Measurements from ENCODE around the gene SH3D19.

Gene SH3D19

DNA sequence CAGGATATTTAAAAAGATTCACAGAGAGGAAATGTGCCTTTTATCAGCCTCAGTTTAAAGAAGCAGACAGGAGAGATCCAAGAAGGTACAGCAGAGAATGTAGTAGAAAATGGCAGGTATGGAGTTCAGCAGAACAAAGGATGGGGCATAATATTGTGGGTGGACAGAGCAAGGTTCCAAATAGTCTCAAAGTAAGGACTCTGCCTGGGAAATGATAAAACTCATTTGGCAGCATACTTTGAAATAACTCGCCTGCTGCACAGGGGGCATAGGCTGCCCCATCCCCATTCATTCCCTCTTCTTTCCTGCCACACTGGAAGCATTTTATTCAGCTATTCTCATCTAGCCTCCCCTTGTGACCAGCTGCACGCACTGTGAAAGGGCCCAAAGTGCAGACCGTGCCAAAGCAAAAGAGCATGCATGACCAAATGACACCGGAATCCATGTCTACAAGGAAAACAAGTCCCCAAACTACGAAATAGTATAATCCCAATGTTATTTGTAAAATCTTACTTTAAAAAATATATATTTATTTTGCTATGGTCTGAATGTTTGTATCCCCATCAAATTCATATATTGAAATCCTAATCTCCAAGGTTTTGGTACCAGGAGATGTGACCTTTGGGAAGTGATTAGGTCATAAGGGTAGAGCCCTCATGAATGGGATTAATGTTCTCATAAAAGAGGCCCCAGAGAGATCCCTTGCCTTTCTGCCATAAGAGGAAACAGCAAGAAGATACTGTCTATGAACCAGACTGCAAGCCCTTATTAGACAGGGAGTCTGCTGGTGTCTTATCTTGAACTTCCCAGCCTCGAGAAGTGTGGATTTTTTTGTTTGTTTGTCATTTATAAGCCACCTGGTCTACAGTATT is 125.8 kb downstream of the SH3D19 start:
- TF ChIP-seq SIN3A (IDR thresholded peaks at IDR 0.05; ENCODE audit: borderline replicate concordance, insufficient read depth, low read length): no peak
- TF ChIP-seq POLR2AphosphoS5 (IDR thresholded peaks at IDR 0.05; ENCODE audit: low read depth, low read length): no peak
- TF ChIP-seq, protein P1, sequence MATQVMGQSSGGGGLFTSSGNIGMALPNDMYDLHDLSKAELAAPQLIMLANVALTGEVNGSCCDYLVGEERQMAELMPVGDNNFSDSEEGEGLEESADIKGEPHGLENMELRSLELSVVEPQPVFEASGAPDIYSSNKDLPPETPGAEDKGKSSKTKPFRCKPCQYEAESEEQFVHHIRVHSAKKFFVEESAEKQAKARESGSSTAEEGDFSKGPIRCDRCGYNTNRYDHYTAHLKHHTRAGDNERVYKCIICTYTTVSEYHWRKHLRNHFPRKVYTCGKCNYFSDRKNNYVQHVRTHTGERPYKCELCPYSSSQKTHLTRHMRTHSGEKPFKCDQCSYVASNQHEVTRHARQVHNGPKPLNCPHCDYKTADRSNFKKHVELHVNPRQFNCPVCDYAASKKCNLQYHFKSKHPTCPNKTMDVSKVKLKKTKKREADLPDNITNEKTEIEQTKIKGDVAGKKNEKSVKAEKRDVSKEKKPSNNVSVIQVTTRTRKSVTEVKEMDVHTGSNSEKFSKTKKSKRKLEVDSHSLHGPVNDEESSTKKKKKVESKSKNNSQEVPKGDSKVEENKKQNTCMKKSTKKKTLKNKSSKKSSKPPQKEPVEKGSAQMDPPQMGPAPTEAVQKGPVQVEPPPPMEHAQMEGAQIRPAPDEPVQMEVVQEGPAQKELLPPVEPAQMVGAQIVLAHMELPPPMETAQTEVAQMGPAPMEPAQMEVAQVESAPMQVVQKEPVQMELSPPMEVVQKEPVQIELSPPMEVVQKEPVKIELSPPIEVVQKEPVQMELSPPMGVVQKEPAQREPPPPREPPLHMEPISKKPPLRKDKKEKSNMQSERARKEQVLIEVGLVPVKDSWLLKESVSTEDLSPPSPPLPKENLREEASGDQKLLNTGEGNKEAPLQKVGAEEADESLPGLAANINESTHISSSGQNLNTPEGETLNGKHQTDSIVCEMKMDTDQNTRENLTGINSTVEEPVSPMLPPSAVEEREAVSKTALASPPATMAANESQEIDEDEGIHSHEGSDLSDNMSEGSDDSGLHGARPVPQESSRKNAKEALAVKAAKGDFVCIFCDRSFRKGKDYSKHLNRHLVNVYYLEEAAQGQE (IDR thresholded peaks at IDR 0.05; ENCODE audit: insufficient read depth in 1 of 2, low read depth in 2 of 2, low read length in 2 of 2): no peak
- no peak for TF ChIP-seq FOXP2 (optimal IDR thresholded peaks at IDR 0.05; ENCODE audit: borderline replicate concordance, extremely low read depth, extremely low read length, insufficient read depth)
- no peak for TF ChIP-seq TAF1 (IDR thresholded peaks at IDR 0.05; ENCODE audit: borderline replicate concordance, insufficient read depth, low read length)

DNA sequence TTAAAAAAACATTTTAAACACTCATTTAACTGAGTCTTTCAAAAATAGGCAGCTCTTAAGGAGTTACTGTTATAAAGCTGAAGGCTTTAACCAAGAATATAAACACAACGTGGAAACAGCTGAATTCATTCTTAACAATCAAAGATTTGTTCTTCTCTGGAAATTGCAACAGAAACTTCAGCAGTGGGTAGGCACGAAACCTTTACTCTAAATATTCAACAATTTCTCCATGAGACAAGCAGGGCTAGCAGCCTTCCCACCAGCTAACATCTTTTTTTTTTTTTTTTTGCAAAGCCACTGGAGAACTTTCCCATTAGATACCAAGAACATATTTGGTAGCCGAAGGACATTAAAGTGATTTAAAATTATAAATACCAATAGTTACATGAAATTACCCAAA is 126.7 kb downstream of the SH3D19 start:
- TF ChIP-seq TAF1 (IDR thresholded peaks at IDR 0.05; ENCODE audit: borderline replicate concordance, insufficient read depth, low read length) (no peak), POLR2AphosphoS5 (IDR thresholded peaks at IDR 0.05; ENCODE audit: low read depth, low read length) (no peak), FOXP2 (optimal IDR thresholded peaks at IDR 0.05; ENCODE audit: borderline replicate concordance, extremely low read depth, extremely low read length, insufficient read depth) (no peak)
- TF ChIP-seq, protein P1 (IDR thresholded peaks at IDR 0.05; ENCODE audit: insufficient read depth in 1 of 2, low read depth in 2 of 2, low read length in 2 of 2): no peak

DNA sequence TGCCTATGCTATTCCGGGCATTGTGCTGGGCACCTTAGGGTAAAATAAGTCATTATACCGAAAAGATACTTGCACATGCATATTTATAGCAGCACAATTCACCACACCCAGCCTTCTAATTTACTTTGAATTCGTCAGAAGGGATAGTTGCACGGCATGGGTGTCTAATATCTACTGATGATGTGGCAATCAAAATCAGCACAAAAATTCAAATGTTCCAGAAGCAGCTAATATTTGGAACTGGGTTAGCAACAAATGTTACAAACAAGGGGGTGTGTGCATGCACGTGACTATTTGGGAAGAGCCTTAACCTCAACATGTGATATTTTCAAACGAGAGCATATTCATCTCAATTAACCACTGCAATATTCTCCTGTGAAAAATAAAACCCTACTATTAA is 128.2 kb downstream of the SH3D19 start:
- TF ChIP-seq, protein P1 (IDR thresholded peaks at IDR 0.05; ENCODE audit: insufficient read depth in 1 of 2, low read depth in 2 of 2, low read length in 2 of 2): no peak
- TF ChIP-seq SIN3A (IDR thresholded peaks at IDR 0.05; ENCODE audit: borderline replicate concordance, insufficient read depth, low read length): no peak
- TF ChIP-seq TAF1 (IDR thresholded peaks at IDR 0.05; ENCODE audit: borderline replicate concordance, insufficient read depth, low read length): no peak
- no peak for TF ChIP-seq FOXP2 (optimal IDR thresholded peaks at IDR 0.05; ENCODE audit: borderline replicate concordance, extremely low read depth, extremely low read length, insufficient read depth)
- no peak for TF ChIP-seq POLR2AphosphoS5 (IDR thresholded peaks at IDR 0.05; ENCODE audit: low read depth, low read length)

DNA sequence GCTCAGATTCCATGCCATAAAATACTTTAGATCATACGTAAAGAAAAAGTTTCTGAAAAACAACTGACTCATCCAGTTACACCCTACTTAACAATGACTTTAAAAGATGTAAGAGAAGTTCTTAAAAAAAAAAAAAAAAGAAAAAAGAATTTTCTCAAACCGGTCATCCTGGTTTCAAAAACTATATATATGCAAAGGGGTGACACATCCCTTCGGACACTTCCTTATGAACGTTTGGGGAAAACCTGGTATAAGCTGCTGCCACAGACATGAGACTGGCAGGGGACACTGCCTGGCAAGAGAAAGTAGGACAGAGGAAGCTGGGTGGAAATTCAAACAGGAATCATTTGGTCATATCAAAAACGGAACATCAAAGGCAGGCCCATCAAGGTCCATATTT is 129.6 kb downstream of the SH3D19 start:
- TF ChIP-seq POLR2AphosphoS5 (IDR thresholded peaks at IDR 0.05; ENCODE audit: low read depth, low read length) (no peak), SIN3A (IDR thresholded peaks at IDR 0.05; ENCODE audit: borderline replicate concordance, insufficient read depth, low read length) (no peak), FOXP2 (optimal IDR thresholded peaks at IDR 0.05; ENCODE audit: borderline replicate concordance, extremely low read depth, extremely low read length, insufficient read depth) (no peak), TAF1 (IDR thresholded peaks at IDR 0.05; ENCODE audit: borderline replicate concordance, insufficient read depth, low read length) (no peak)
- TF ChIP-seq, protein P1 (IDR thresholded peaks at IDR 0.05; ENCODE audit: insufficient read depth in 1 of 2, low read depth in 2 of 2, low read length in 2 of 2): no peak

All from PFSK-1 (cell line).